Activated CD8-positive, alpha-beta T cell treated with anti-CD3 and anti-CD28 coated beads for 36 hours (primary cell): ENCODE measurements around the gene CYTH1. TPM values are rescaled to one million over a fixed set of nuclear protein-coding genes. Genes with fewer than 3 reads are reported as not detected.

ENCODE experiments used
- ATAC-seq: fragments of 200-7000 bp; cut with Tn5 transposase; one replicate; pipeline ENCODE4 v1.10.0; 2021; ENCODE audit warnings: mild to moderate bottlenecking, moderate library complexity
- CTCF ChIA-PET: fragments of 350-600 bp; sonication (Branson Sonifier 250); formaldehyde crosslinking; loops from one replicate; lab custom pipeline; 2021; ENCODE audit warnings: antibody characterized with exemption; lab: Charles Lee
- POLR2A ChIA-PET: fragments of 350-600 bp; sonication (Branson Sonifier 250); formaldehyde crosslinking; loops from one replicate; lab custom pipeline; 2021; ENCODE audit warnings: antibody characterized with exemption; lab: Charles Lee
- DNase-seq: peaks from one replicate; pipeline ENCODE4 v3.0.0-alpha.2; 2020
- H3K27ac Mint-ChIP-seq: one replicate; pipeline ENCODE4 v1.8.0; 2021; ENCODE audit warnings: mild to moderate bottlenecking, mixed read lengths
- H3K27me3 Mint-ChIP-seq: one replicate; pipeline ENCODE4 v1.8.0; 2021; ENCODE audit warnings: mixed read lengths
- H3K36me3 Mint-ChIP-seq: one replicate; pipeline ENCODE4 v1.8.0; 2021; ENCODE audit warnings: low read depth, mixed read lengths
- H3K4me1 Mint-ChIP-seq: one replicate; pipeline ENCODE4 v1.8.0; 2021; ENCODE audit warnings: low read depth, mixed read lengths
- H3K4me3 Mint-ChIP-seq: one replicate; pipeline ENCODE4 v1.8.0; 2021; ENCODE audit warnings: mild to moderate bottlenecking, moderate library complexity, mixed read lengths
- H3K9me3 Mint-ChIP-seq: one replicate; pipeline ENCODE4 v1.8.0; 2021; ENCODE audit warnings: mixed read lengths
- intact Hi-C: fragments of 100-400 bp; cut with micrococcal nuclease; formaldehyde crosslinking; loops from one replicate; pipeline ENCODE4 v1.10.0; 2022
- total RNA-seq, 2 experiments: library from RNA; stranded (reverse); gene quantifications; one replicate each; pipeline ENCODE4 v1.2.3, GENCODE V29; 2021
- TF ChIP-seq, protein P1 (sequence below): fragments of 200-600 bp; IDR thresholded peaks from one replicate; pipeline ENCODE4 v1.8.0; 2022; ENCODE audit warnings: antibody characterized with exemption, mild to moderate bottlenecking

The CYTH1 gene
- total RNA-seq, 2 experiments from 2014 or later = 95.1 to 96.0 TPM

DNA sequence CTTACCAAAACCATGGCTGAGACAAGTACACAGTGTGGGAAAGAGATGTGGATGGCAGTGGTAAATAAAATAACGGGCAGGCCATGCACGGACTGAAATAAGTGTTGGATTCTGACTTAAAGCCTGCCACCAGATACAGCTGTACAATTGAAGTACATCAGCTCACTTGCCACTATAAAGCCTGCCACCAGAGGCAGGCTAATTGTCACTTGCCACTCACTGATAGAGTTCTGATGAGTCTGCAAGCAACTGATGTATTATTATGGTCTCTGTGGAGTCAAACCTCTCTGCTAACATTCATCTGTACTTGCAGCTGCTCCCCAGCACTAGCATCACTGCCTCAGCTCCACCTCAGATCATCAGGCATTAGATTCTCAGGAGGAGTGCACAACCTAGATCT is 93.0 kb downstream of the CYTH1 start:
- intact Hi-C loops = no loop called here
- Mint-ChIP-seq H3K27me3 (no peaks in the 10 kb centered on the region), H3K4me1 (no peaks in the 10 kb centered on the region), H3K36me3 (peaks cover 45% of the 10 kb centered on the region), H3K4me3 (no peak overlapping the region), H3K27ac (peak overlapping the region; percentile 65), H3K9me3 (no peaks in the 10 kb centered on the region)
- TF ChIP-seq, protein P1, sequence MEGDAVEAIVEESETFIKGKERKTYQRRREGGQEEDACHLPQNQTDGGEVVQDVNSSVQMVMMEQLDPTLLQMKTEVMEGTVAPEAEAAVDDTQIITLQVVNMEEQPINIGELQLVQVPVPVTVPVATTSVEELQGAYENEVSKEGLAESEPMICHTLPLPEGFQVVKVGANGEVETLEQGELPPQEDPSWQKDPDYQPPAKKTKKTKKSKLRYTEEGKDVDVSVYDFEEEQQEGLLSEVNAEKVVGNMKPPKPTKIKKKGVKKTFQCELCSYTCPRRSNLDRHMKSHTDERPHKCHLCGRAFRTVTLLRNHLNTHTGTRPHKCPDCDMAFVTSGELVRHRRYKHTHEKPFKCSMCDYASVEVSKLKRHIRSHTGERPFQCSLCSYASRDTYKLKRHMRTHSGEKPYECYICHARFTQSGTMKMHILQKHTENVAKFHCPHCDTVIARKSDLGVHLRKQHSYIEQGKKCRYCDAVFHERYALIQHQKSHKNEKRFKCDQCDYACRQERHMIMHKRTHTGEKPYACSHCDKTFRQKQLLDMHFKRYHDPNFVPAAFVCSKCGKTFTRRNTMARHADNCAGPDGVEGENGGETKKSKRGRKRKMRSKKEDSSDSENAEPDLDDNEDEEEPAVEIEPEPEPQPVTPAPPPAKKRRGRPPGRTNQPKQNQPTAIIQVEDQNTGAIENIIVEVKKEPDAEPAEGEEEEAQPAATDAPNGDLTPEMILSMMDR = no peak
- ChIA-PET POLR2A (no interaction called here), CTCF (interaction anchor here (0.6 to 1.5 kb wide), 8 partner anchors 12 to 243 kb away, joined by 3 read pairs; no protein-coding TSS in a partner anchor)
- DNase-seq = no peak
- no peak for ATAC-seq

DNA sequence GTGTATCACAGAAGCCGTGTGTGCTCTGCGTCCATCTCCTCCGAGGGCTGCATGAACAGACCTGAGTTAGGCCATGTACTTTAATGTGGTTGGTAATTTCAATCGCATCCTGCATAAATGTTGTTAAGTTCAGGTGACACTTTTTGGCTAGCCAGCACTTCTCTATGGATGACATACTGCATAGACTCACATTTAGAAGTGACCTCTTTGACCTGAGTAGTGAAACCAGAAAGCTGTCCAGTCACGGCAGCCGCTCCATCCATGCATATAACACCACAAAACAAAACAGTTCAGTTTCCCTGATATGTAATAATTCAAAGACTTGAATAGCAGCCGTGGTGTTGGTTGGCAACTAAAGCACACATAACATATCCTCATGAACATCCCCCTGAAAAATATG is 94.1 kb downstream of the CYTH1 start:
- TF ChIP-seq, protein P1 = no peak
- no peak for DNase-seq
- CTCF ChIA-PET = interaction anchor here (1.3 to 1.5 kb wide), 2 partner anchors 20 to 60 kb away, joined by 3 read pairs; no protein-coding TSS in a partner anchor
- intact Hi-C loops = no loop called here
- no peaks in the 10 kb centered on the region for H3K4me1 Mint-ChIP-seq
- H3K27ac Mint-ChIP-seq = no peak overlapping the region
- H3K9me3 Mint-ChIP-seq = no peaks in the 10 kb centered on the region
- H3K4me3 Mint-ChIP-seq = no peak overlapping the region
- ATAC-seq = no peak
- POLR2A ChIA-PET = no interaction called here
- H3K36me3 Mint-ChIP-seq = peaks cover 40% of the 10 kb centered on the region
- H3K27me3 Mint-ChIP-seq = no peaks in the 10 kb centered on the region

DNA sequence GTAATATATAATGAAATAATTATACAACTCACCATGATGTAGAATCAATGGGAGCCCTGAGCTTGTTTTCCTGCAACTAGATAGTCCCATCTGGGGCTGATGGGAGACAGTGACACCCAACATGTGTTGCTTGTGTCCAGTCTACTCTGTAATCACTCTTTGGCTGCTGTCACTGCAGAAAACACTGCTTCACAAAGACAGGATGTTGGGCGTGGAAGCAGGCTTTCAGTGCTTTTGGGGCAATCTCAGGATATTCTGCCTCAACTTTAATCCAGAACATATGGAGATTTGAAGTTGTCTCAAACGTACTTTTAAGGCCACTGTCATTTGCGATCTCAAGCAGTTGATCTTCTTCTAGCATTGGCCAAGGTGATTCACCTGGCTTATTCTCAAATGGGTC is 94.9 kb downstream of the CYTH1 start:
- Mint-ChIP-seq H3K27ac (peak overlapping the region; percentile 47), H3K9me3 (no peaks in the 10 kb centered on the region), H3K27me3 (no peaks in the 10 kb centered on the region), H3K4me3 (no peak overlapping the region), H3K36me3 (peaks cover 35% of the 10 kb centered on the region), H3K4me1 (no peaks in the 10 kb centered on the region)
- ChIA-PET POLR2A (interaction anchor here (0.6 to 1.0 kb wide), 2 partner anchors 10 to 128 kb away, joined by 3 to 4 read pairs; no protein-coding TSS in a partner anchor), CTCF (no interaction called here)
- intact Hi-C loops = no loop called here
- ATAC-seq (no peak), DNase-seq (no peak)
- TF ChIP-seq, protein P1 = no peak

DNA sequence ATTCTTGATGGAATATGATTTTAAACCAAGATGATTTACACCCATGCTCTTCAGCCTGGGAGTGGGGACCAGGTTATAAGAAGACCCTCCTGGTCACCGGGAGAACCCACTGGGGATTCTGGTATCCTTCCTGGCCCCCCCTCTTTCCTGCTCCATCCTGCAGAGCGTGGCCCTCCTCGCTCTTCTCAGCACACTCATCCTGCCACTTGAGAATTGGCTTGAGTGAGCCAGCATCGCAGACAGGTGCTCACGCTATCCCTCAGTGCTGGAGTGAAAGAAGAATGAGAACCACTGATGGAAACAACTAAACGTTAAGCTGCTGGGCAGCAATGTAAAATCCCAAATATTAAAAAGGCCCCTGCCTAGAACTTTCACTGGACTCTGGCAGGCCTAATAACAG is 98.0 kb downstream of the CYTH1 start:
- Mint-ChIP-seq H3K9me3 (no peaks in the 10 kb centered on the region), H3K27ac (no peak overlapping the region), H3K4me3 (no peak overlapping the region), H3K36me3 (peaks cover 26% of the 10 kb centered on the region), H3K4me1 (no peaks in the 10 kb centered on the region), H3K27me3 (no peaks in the 10 kb centered on the region)
- TF ChIP-seq, protein P1 = no peak
- no peak for ATAC-seq
- POLR2A ChIA-PET = no interaction called here
- CTCF ChIA-PET = interaction anchor here (2.5 kb wide), 1 partner anchor 25 kb away, joined by 10 read pairs; no protein-coding TSS in a partner anchor
- no peak for DNase-seq
- intact Hi-C loops = no loop called here

DNA sequence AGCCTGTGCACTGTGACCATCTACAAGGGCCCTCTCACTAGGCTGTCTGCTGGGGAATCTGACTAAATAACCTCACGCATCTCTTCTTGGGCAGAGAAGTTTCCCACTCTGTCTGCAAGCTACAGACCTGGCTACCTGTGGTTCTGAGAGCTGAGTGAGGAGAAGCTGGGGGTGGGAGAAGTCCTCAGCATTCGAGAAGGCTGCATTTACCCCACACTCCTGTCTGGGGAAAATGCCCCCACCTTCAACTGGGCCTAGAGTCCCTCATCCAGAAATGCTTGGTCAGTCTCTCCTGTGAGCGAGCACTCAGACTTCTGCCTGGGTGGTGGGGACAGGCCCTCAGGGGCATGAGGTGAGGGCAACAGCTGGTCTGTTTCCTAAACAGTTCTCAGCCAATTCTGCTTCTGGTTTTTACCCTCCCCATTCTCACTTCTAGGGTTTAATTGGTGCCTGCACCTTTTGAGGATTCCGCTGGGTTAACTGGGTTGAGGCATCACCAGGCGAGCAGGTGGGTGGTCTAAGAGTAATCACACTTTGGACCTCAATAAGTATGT is 98.6 kb downstream of the CYTH1 start:
- H3K27me3 Mint-ChIP-seq = no peaks in the 10 kb centered on the region
- intact Hi-C loops = no loop called here
- H3K9me3 Mint-ChIP-seq = no peaks in the 10 kb centered on the region
- DNase-seq (no peak), ATAC-seq (no peak)
- ChIA-PET CTCF (no interaction called here), POLR2A (no interaction called here)
- H3K4me1 Mint-ChIP-seq = no peaks in the 10 kb centered on the region
- TF ChIP-seq, protein P1 = no peak
- no peak overlapping the region for H3K4me3 Mint-ChIP-seq
- peak overlapping the region; percentile 72 for H3K27ac Mint-ChIP-seq
- H3K36me3 Mint-ChIP-seq = peaks cover 24% of the 10 kb centered on the region
